K562 (cell line): ENCODE measurements around the gene DNAJC2. TPM values are rescaled to one million over a fixed set of nuclear protein-coding genes. Genes with fewer than 3 reads are reported as not detected.

Experiments
- FOXJ3 ChIP-seq: sonication (generic); formaldehyde crosslinking; IDR thresholded peaks from 2 replicates; pipeline ENCODE4 v1.4.0; 2020; ENCODE audit warnings: mild to moderate bottlenecking, missing genetic modification reagents
- KHSRP ChIP-seq: fragments of 450-650 bp; IDR thresholded peaks from 2 replicates; pipeline ENCODE4 v1.6.1; 2017
- RAD51 ChIP-seq: fragments of 450-650 bp; IDR thresholded peaks from 2 replicates; pipeline ENCODE4 v1.7.1; 2016; ENCODE audit warnings: low read depth, mild to moderate bottlenecking, borderline replicate concordance
- SRSF3 ChIP-seq: fragments of 200-400 bp; formaldehyde crosslinking; IDR thresholded peaks from 2 replicates; pipeline ENCODE4 v1.6.1; 2016; ENCODE audit warnings: mild to moderate bottlenecking, low read length, moderate library complexity; ENCODE audit not compliant: insufficient read depth
- TAF7 ChIP-seq: fragments of 450-650 bp; IDR thresholded peaks from 2 replicates; pipeline ENCODE4 v1.6.1; 2016; ENCODE audit warnings: missing genetic modification characterization, missing compliant biosample characterization
- TEAD1 ChIP-seq, 2 experiments: fragments of 450-650 bp in 1 of 2; sonication (generic) in 1 of 2; formaldehyde crosslinking; IDR thresholded peaks; 2 replicates each; pipeline versions ENCODE4 v1.4.0 to v1.8.0; 2020 to 2022; ENCODE audit warnings: mild to moderate bottlenecking in 2 of 2, missing genetic modification reagents in 1 of 2
- polyA plus RNA-seq, 8 experiments: library from polyadenylated mRNA; depleted of rRNA in 4 of 8; stranded (reverse) in 5 of 8; unstranded in 3 of 8; fragments of >200 nt; fragmentation: Nextera tagmentation in 2 of 8; fragmentation: Illumina TruSeq in 1 of 8; extraction: Ambion mirVana in 2 of 8; extraction: Trizol in 1 of 8; gene quantifications; 2 replicates each; pipeline versions ENCODE4 v1.2.1 to v1.2.3, GENCODE V29; 2011 to 2014; ENCODE audit warnings: inconsistent platforms in 1 of 8, missing spikeins in 1 of 8
- total RNA-seq, 7 experiments: library from RNA; depleted of rRNA in 6 of 7; stranded (reverse); fragments of >200 nt in 6 of 7; fragmentation: Illumina TruSeq in 2 of 7; extraction: Trizol in 2 of 7; gene quantifications; 2 replicates each; pipeline versions ENCODE4 v1.2.1 to v1.2.3, GENCODE V29; 2011 to 2021; ENCODE audit warnings: low replicate concordance in 1 of 7
- TF ChIP-seq, protein P1 (sequence below): fragments of 450-650 bp; formaldehyde crosslinking; IDR thresholded peaks from 2 replicates; pipeline ENCODE4 v1.4.0; 2020; ENCODE audit warnings: mild to moderate bottlenecking, mixed read lengths
- TF ChIP-seq, protein P2 (sequence below), 2 experiments: fragments of 450-650 bp in 1 of 2; IDR thresholded peaks; 2 replicates each; pipeline ENCODE4 v1.6.1; 2011 to 2017; ENCODE audit warnings: low read depth in 2 of 2, antibody characterized with exemption in 1 of 2, borderline replicate concordance in 1 of 2, low read length in 1 of 2, mild to moderate bottlenecking in 1 of 2, mixed read lengths in 1 of 2; ENCODE audit not compliant: control insufficient read depth in 1 of 2
- TF ChIP-seq, protein P3 (sequence below): sonication (generic); formaldehyde crosslinking; IDR thresholded peaks from 2 replicates; pipeline ENCODE4 v1.9.0; 2022; ENCODE audit warnings: mild to moderate bottlenecking, missing genetic modification reagents
- TF ChIP-seq, protein P4 (sequence below): fragments of 450-650 bp; IDR thresholded peaks from 2 replicates; pipeline ENCODE4 v1.6.1; 2018; ENCODE audit not compliant: partially characterized antibody
- TF ChIP-seq, protein P5 (sequence below), 2 experiments: fragments of 200-800 bp in 1 of 2; sonication (Bioruptor generic) in 1 of 2; sonication (generic) in 1 of 2; formaldehyde crosslinking in 1 of 2; IDR thresholded peaks in 1 of 2; conservative IDR thresholded peaks in 1 of 2; 2 replicates each; pipeline versions ENCODE4 v1.5.0 to v1.6.1; 2016 to 2020; ENCODE audit warnings: missing compliant biosample characterization in 1 of 2, missing genetic modification characterization in 1 of 2, missing genetic modification reagents in 1 of 2
- TF ChIP-seq, protein P6 (sequence below): fragments of 450-650 bp; conservative IDR thresholded peaks from 2 replicates; pipeline ENCODE4 v1.6.1; 2016; ENCODE audit warnings: missing genetic modification characterization, low read depth, mild to moderate bottlenecking, control low read depth, missing compliant biosample characterization

Gene DNAJC2
- total and polyA plus RNA-seq, 9 of the 15 experiments (the other 6 are each of a cell fraction or from before 2014, with no cell fraction given): 40.2 to 157 (median 92.1) TPM

DNA sequence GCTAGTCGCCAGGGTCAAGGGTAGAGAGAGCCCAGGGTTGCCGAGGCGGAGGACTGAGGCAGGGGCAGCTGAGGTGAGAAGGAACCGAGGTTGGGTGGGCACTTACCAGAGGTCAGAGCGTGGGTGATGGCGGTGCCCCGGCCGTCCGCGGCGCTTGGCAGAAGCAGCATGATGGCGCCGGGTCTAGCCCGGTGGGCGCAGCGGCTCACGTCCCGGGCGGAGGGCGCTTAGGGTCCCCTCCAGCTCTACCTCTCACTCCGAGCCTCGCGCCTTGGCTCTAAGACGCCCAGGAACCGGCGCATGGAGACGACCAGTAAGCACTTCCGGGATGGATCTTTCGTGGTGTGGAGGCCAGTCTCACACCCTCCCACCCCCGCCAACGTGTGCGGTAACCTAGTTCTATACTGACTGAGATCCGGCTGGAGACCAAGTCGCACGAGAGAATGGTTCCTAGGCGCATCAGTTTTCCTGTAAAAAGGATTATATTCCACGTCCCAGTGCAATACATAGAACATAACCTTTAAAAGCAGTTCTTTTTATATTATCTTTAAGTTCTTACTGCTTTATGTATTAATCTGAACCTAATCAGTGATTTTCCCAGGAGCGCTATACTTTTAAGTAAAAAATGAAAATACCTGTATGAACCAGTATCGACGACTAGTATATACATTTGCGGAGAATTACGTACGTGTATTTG, at the start of gene DNAJC2 (continued):
- TF ChIP-seq, protein P1, sequence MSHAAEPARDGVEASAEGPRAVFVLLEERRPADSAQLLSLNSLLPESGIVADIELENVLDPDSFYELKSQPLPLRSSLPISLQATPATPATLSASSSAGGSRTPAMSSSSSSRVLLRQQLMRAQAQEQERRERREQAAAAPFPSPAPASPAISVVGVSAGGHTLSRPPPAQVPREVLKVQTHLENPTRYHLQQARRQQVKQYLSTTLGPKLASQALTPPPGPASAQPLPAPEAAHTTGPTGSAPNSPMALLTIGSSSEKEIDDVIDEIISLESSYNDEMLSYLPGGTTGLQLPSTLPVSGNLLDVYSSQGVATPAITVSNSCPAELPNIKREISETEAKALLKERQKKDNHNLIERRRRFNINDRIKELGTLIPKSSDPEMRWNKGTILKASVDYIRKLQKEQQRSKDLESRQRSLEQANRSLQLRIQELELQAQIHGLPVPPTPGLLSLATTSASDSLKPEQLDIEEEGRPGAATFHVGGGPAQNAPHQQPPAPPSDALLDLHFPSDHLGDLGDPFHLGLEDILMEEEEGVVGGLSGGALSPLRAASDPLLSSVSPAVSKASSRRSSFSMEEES (CRISPR knock-in tag): no peak
- TF ChIP-seq TAF7 (peak; percentile 88), KHSRP (no peak), RAD51 (no peak; the same call in 1 of the 2 replicates), SRSF3 (no peak), FOXJ3 (CRISPR knock-in tag) (no peak), TEAD1 (CRISPR knock-in tag; IDR thresholded peaks at IDR 0.05) (peak in 1 of 2 experiments; percentile 84; a peak in 3 of 4 replicates)
- TF ChIP-seq, protein P2, sequence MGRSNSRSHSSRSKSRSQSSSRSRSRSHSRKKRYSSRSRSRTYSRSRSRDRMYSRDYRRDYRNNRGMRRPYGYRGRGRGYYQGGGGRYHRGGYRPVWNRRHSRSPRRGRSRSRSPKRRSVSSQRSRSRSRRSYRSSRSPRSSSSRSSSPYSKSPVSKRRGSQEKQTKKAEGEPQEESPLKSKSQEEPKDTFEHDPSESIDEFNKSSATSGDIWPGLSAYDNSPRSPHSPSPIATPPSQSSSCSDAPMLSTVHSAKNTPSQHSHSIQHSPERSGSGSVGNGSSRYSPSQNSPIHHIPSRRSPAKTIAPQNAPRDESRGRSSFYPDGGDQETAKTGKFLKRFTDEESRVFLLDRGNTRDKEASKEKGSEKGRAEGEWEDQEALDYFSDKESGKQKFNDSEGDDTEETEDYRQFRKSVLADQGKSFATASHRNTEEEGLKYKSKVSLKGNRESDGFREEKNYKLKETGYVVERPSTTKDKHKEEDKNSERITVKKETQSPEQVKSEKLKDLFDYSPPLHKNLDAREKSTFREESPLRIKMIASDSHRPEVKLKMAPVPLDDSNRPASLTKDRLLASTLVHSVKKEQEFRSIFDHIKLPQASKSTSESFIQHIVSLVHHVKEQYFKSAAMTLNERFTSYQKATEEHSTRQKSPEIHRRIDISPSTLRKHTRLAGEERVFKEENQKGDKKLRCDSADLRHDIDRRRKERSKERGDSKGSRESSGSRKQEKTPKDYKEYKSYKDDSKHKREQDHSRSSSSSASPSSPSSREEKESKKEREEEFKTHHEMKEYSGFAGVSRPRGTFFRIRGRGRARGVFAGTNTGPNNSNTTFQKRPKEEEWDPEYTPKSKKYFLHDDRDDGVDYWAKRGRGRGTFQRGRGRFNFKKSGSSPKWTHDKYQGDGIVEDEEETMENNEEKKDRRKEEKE (IDR thresholded peaks at IDR 0.05; ENCODE audit: borderline replicate concordance in 1 of 2, control insufficient read depth in 1 of 2, low read depth in 2 of 2, low read length in 1 of 2): peak in 1 of 2 experiments; percentile 96; a peak in 2 of 4 replicates
- TF ChIP-seq, protein P3, sequence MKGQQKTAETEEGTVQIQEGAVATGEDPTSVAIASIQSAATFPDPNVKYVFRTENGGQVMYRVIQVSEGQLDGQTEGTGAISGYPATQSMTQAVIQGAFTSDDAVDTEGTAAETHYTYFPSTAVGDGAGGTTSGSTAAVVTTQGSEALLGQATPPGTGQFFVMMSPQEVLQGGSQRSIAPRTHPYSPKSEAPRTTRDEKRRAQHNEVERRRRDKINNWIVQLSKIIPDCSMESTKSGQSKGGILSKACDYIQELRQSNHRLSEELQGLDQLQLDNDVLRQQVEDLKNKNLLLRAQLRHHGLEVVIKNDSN (CRISPR knock-in tag): no peak
- TF ChIP-seq, protein P4, sequence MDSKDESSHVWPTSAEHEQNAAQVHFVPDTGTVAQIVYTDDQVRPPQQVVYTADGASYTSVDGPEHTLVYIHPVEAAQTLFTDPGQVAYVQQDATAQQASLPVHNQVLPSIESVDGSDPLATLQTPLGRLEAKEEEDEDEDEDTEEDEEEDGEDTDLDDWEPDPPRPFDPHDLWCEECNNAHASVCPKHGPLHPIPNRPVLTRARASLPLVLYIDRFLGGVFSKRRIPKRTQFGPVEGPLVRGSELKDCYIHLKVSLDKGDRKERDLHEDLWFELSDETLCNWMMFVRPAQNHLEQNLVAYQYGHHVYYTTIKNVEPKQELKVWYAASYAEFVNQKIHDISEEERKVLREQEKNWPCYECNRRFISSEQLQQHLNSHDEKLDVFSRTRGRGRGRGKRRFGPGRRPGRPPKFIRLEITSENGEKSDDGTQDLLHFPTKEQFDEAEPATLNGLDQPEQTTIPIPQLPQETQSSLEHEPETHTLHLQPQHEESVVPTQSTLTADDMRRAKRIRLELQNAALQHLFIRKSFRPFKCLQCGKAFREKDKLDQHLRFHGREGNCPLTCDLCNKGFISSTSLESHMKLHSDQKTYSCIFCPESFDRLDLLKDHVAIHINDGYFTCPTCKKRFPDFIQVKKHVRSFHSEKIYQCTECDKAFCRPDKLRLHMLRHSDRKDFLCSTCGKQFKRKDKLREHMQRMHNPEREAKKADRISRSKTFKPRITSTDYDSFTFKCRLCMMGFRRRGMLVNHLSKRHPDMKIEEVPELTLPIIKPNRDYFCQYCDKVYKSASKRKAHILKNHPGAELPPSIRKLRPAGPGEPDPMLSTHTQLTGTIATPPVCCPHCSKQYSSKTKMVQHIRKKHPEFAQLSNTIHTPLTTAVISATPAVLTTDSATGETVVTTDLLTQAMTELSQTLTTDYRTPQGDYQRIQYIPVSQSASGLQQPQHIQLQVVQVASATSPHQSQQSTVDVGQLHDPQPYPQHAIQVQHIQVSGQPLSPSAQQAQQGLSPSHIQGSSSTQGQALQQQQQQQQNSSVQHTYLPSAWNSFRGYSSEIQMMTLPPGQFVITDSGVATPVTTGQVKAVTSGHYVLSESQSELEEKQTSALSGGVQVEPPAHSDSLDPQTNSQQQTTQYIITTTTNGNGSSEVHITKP: peak; percentile 71
- TF ChIP-seq, protein P5, sequence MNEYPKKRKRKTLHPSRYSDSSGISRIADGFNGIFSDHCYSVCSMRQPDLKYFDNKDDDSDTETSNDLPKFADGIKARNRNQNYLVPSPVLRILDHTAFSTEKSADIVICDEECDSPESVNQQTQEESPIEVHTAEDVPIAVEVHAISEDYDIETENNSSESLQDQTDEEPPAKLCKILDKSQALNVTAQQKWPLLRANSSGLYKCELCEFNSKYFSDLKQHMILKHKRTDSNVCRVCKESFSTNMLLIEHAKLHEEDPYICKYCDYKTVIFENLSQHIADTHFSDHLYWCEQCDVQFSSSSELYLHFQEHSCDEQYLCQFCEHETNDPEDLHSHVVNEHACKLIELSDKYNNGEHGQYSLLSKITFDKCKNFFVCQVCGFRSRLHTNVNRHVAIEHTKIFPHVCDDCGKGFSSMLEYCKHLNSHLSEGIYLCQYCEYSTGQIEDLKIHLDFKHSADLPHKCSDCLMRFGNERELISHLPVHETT (CRISPR knock-in tag; conservative IDR thresholded peaks at IDR 0.05 in 1 of 2, IDR thresholded peaks at IDR 0.05 in 1 of 2): peak in 1 of 2 experiments; percentile 46; a peak in 1 of 4 replicates
- TF ChIP-seq, protein P6, sequence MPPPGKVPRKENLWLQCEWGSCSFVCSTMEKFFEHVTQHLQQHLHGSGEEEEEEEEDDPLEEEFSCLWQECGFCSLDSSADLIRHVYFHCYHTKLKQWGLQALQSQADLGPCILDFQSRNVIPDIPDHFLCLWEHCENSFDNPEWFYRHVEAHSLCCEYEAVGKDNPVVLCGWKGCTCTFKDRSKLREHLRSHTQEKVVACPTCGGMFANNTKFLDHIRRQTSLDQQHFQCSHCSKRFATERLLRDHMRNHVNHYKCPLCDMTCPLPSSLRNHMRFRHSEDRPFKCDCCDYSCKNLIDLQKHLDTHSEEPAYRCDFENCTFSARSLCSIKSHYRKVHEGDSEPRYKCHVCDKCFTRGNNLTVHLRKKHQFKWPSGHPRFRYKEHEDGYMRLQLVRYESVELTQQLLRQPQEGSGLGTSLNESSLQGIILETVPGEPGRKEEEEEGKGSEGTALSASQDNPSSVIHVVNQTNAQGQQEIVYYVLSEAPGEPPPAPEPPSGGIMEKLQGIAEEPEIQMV (tag): no peak
